Mucosa of descending colon (tissue), 3 donors: ENCODE results near the gene CTSD. TPM values are rescaled to one million over a fixed set of nuclear protein-coding genes. Genes with fewer than 3 reads are reported as not detected.

Source experiments
- ATAC-seq: fragments of 200-7000 bp; cut with Tn5 transposase; one replicate; pipeline ENCODE4 v1.9.1; 2020; ENCODE audit warnings: mild to moderate bottlenecking, moderate library complexity
- DNase-seq, 3 donors: peaks; one replicate each; pipeline ENCODE4 v3.0.0-alpha.2; 2020
- H3K36me3 ChIP-seq: fragments of 200-600 bp; one replicate; pipeline ENCODE4 v1.8.0; 2021; ENCODE audit warnings: low read depth, mild to moderate bottlenecking
- H3K4me1 ChIP-seq: fragments of 200-600 bp; one replicate; pipeline ENCODE4 v1.8.0; 2021; ENCODE audit warnings: low read depth, mild to moderate bottlenecking
- H3K4me3 ChIP-seq: fragments of 200-600 bp; one replicate; pipeline ENCODE4 v1.8.0; 2021; ENCODE audit warnings: mild to moderate bottlenecking
- H3K9me3 ChIP-seq: fragments of 200-600 bp; one replicate; pipeline ENCODE4 v1.8.0; 2021; ENCODE audit warnings: mild to moderate bottlenecking
- CTCF ChIP-seq: fragments of 200-600 bp; IDR thresholded peaks from one replicate; pipeline ENCODE4 v1.8.0; 2022; ENCODE audit warnings: antibody characterized with exemption, mild to moderate bottlenecking
- intact Hi-C, 2 donors: fragments of 100-400 bp; cut with DNase I in 1 of 2; cut with micrococcal nuclease in 1 of 2; formaldehyde crosslinking; loops; one replicate each; pipeline versions ENCODE4 v1.11.0 to v1.11.1; 2022; cut with DNase I, micrococcal nuclease
- total RNA-seq, 3 donors: library from RNA; stranded (reverse); fragmentation: NEBNext Ultra II Directional in 2 of 3; extraction: Animal tissue kit (Norgen Biotek cat#: 25700) in 2 of 3; gene quantifications; one replicate each; pipeline versions ENCODE4 v1.2.1 to v1.2.4, GENCODE V29; 2021 to 2023
- donor health status: DM: no; HTN: no; CAD: no; lungs with moderate emphysema.
- donor health status: DM: no; HTN: no; CAD: no.
- donor health status: DM: no; HTN: yes; CAD: no.

CTSD gene
- total RNA-seq, 3 donors from 2014 or later: 631 to 1,107 (median 1,007) TPM

GRCh38 chr11:1737080-1737757 is 26.5 kb downstream of the CTSD start:
- Histone ChIP-seq H3K9me3 (peaks cover 13% of the 10 kb centered on the region), H3K36me3 (no peaks in the 10 kb centered on the region), H3K4me1 (no peaks in the 10 kb centered on the region), H3K4me3 (no peak overlapping the region)
- TF ChIP-seq CTCF: no peak
- ATAC-seq (no peak), DNase-seq (no peak)
- intact Hi-C loops: no loop called here

- no peak for DNase-seq
- Histone ChIP-seq H3K9me3 (peaks cover 13% of the 10 kb centered on the region), H3K36me3 (no peaks in the 10 kb centered on the region), H3K4me1 (no peaks in the 10 kb centered on the region), H3K4me3 (no peak overlapping the region)
- intact Hi-C loops: no loop called here
- no peak for TF ChIP-seq CTCF
- ATAC-seq: no peak
Measured at GRCh38 chr11:1736447-1736992, 27.2 kb downstream of the CTSD start.

GRCh38 chr11:1735271-1735670 is 28.5 kb downstream of the CTSD start:
- intact Hi-C loops: no loop called here
- ATAC-seq: no peak
- Histone ChIP-seq H3K36me3 (no peaks in the 10 kb centered on the region), H3K9me3 (peaks cover 13% of the 10 kb centered on the region), H3K4me3 (no peak overlapping the region), H3K4me1 (no peaks in the 10 kb centered on the region)
- no peak for TF ChIP-seq CTCF
- no peak for DNase-seq

- intact Hi-C loops: no loop called here
- Histone ChIP-seq H3K4me3 (no peak overlapping the region), H3K4me1 (no peaks in the 10 kb centered on the region), H3K9me3 (peaks cover 13% of the 10 kb centered on the region), H3K36me3 (no peaks in the 10 kb centered on the region)
- ATAC-seq: no peak
- DNase-seq: no peak
- TF ChIP-seq CTCF: no peak
Measured at GRCh38 chr11:1734641-1735081, 29.1 kb downstream of the CTSD start.

GRCh38 chr11:1733716-1734640 is 29.7 kb downstream of the CTSD start:
- DNase-seq: no peak
- H3K36me3 ChIP-seq: no peaks in the 10 kb centered on the region
- H3K4me3 ChIP-seq: no peak overlapping the region
- intact Hi-C loops: no loop called here
- no peak for ATAC-seq
- no peak for TF ChIP-seq CTCF
- peaks cover 13% of the 10 kb centered on the region for H3K9me3 ChIP-seq
- H3K4me1 ChIP-seq: no peaks in the 10 kb centered on the region
